Epithelial cell of proximal tubule (primary cell): ENCODE measurements around the gene SLC24A3. TPM values are rescaled to one million over a fixed set of nuclear protein-coding genes. Genes with fewer than 3 reads are reported as not detected.

ENCODE experiments used
- DNase-seq: peaks from one replicate; pipeline ENCODE4 v3.0.0-alpha.2; 2011; ENCODE audit warnings: low read depth
- H3K4me3 ChIP-seq: 2 replicates; pipeline ENCODE4 v1.5.1; 2011; ENCODE audit warnings: low read depth, mild to moderate bottlenecking, low read length
- total RNA-seq: library from RNA; depleted of rRNA; stranded (reverse); fragments of >200 nt; gene quantifications from 2 replicates; pipeline ENCODE4 v1.2.3, GENCODE V29; 2015
- TF ChIP-seq, protein P1 (sequence below): conservative IDR thresholded peaks from 2 replicates; pipeline ENCODE4 v1.5.1; 2012; ENCODE audit warnings: low read depth, mild to moderate bottlenecking, low read length

SLC24A3 gene
- total RNA-seq, 1 donor from 2014 or later = not detected

DNA sequence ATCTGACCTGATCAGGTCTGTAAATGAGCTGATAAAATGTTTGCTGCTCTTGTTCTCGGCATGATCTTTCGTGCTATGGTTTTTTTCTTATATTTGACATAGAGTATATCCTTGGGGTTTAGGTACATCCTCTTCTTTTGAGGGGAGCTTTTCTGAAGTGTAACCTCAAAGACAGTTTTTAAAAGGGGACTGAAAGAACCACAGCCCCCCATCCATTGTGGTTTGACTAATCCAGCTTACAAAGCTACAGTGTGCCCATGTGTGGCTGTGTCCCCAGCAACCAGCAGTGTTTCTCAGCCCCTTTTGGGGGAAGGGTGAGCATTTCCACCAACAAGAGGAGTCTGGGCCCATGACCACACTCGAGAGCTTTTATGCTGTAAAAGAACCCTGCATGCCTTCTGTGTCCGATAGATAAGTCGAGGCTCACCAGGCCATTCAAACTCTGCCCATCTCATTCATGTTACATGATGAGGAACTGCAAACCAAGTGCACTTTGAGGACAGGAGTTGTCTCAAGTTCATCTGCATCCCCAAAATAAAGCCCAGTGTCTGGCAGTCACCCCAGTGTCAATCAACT, 266.0 kb downstream of the SLC24A3 start:
- TF ChIP-seq, protein P1, sequence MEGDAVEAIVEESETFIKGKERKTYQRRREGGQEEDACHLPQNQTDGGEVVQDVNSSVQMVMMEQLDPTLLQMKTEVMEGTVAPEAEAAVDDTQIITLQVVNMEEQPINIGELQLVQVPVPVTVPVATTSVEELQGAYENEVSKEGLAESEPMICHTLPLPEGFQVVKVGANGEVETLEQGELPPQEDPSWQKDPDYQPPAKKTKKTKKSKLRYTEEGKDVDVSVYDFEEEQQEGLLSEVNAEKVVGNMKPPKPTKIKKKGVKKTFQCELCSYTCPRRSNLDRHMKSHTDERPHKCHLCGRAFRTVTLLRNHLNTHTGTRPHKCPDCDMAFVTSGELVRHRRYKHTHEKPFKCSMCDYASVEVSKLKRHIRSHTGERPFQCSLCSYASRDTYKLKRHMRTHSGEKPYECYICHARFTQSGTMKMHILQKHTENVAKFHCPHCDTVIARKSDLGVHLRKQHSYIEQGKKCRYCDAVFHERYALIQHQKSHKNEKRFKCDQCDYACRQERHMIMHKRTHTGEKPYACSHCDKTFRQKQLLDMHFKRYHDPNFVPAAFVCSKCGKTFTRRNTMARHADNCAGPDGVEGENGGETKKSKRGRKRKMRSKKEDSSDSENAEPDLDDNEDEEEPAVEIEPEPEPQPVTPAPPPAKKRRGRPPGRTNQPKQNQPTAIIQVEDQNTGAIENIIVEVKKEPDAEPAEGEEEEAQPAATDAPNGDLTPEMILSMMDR = no peak
- no peak overlapping the region for H3K4me3 ChIP-seq
- no peak for DNase-seq

DNA sequence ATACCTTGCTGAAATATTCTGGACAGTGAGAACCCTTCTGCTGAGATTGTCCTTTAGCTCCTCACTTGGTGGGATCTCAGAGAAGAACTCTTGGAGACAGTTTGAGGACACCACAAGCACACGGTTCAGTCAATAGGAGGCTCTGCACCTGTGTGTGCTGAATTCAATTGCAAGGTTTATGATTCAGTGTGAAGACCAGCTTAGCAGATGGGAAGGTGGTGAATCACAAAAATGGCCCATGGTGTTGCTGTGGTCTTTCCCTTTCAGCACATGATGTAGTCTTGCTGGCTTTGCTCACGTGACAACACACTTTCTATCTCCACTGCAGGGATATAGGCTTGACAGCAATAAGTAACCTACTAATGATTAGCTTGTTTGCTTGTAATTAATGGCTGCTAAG, 270.3 kb downstream of the SLC24A3 start:
- no peak for DNase-seq
- TF ChIP-seq, protein P1 = no peak
- no peak overlapping the region for H3K4me3 ChIP-seq

DNA sequence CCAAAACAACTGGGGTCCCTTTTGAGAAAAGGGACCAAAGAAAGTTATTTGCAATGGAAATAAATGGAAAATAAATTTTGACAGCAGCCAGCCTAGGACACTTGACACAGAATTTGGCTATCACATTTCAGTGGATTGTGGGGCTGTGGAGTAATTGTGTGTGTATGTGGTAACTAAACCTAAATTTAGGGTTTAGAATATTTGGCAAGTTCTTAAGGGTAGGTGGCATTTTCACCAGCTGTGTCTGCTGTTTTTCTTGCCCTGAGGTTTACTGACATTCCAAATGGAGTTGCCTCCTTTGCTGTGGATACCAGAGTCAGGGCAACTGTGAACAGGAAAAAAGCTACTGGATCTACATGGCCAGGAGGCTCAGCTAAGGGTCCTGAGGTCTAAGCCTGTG, 270.9 kb downstream of the SLC24A3 start:
- no peak overlapping the region for H3K4me3 ChIP-seq
- TF ChIP-seq, protein P1 = no peak
- DNase-seq = no peak

DNA sequence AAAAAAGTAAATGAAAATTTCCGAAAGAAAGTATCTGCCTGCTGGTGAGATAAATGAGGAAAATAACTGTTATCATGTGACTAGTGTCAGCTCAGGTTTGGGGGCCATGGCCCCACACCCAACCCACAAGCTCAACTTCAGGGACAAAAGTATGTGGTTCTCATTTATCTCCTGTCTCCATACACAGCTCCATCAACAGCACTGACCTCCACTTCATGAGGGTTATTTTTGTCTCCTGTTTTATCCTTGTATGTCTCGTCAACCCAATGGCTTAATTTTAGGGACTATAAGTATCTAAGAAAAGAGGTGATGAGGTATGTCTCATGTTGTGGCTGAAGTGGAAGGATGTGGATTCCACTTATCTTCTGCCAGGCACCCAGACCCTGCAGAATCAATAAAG, 274.0 kb downstream of the SLC24A3 start:
- no peak for DNase-seq
- no peak overlapping the region for H3K4me3 ChIP-seq
- TF ChIP-seq, protein P1 = no peak

DNA sequence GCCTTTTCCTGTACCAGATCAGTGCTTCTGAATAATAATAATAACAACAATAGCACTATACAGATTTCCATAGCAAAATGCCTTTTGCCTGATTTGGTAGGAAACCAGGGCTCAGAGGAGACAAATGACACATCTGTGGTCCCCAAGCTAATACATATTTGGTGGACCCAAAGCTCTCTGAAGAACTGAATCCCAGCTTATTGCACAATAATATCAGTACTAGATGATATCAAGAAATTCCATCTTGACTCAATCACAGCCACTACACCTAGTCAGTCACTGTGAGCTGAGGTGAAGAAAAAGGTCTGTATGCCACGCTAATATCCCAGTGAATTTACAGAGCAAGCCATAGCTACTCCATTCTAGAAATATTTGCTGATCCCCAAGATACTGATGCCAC, 275.0 kb downstream of the SLC24A3 start:
- H3K4me3 ChIP-seq = no peak overlapping the region
- no peak for DNase-seq
- TF ChIP-seq, protein P1 = no peak

DNA sequence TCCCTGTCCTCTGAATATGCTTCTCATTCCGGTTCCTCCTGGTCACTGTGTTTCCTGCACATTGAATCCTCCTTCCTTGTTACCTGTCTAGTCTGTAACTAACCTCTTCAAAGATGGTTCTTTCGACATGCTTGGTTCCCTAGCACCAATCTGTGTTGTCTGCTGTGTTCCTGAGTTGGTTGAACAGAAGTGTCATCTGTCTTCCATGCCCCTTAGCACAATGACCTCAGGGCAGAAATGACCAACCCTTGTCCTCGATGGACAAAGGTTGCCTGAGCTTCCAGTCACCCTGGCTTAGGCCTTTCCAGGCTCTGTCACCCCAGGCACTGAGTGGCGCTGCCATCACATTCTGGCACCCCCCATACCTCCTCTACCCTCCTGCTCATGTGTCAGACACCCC, 278.8 kb downstream of the SLC24A3 start:
- H3K4me3 ChIP-seq = no peak overlapping the region
- TF ChIP-seq, protein P1 = no peak

DNA sequence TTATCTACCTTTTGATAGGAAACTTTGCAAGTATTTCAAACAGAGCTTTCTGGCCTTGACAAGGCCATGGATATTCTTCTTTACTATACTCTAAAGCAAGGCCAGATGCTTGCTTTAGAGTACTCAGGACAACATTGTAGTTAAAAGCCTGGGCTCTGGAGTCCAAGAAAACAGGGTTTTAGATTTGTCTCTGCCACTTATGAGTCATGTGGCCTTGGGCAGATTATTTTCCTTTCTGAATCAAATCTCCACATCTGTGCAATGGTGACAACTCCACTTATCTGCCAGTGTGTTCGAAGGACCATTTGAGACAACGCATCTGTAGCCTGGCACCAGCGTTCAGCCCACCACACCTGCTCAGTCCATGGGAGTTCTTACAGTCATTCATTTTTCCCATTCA, 279.7 kb downstream of the SLC24A3 start:
- DNase-seq = no peak
- TF ChIP-seq, protein P1 = no peak

More for the DNA sequence above, 278.8 kb downstream of the SLC24A3 start:
- no peak for DNase-seq

More for the DNA sequence above, 279.7 kb downstream of the SLC24A3 start:
- H3K4me3 ChIP-seq = no peak overlapping the region
